Activated T-cell treated with anti-CD3 and anti-CD28 coated beads for 48 hours (primary cell): ENCODE data around the gene MRPL40.

Source experiments
- DNase-seq: peaks from one replicate; pipeline ENCODE4 v3.0.0-alpha.2; 2020; ENCODE audit warnings: low read depth

Gene MRPL40

GRCh38 chr22:19463491-19464469 lies 31.4 kb downstream of the MRPL40 start:
- no peak for DNase-seq

DNA sequence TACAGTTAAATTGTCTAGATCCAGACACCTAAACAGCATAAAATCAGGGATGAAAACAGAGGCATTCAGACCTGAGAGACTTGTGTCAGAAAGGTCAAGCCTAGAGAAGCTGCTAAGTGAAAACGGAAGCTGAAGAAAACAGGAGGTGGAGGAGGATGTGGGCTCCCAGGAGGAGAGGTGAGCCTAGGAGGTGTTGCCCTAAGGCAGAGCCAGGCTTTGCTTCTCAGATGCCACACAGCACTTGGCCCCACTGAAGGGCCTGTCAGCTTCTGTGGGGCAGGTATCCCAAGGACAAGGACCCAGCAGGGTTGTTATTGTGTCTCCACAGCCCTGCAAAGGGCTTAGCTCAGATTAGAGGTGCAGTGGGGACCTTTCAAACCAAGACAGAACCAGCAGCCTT lies 32.2 kb downstream of the MRPL40 start:
- DNase-seq, result no peak

DNA sequence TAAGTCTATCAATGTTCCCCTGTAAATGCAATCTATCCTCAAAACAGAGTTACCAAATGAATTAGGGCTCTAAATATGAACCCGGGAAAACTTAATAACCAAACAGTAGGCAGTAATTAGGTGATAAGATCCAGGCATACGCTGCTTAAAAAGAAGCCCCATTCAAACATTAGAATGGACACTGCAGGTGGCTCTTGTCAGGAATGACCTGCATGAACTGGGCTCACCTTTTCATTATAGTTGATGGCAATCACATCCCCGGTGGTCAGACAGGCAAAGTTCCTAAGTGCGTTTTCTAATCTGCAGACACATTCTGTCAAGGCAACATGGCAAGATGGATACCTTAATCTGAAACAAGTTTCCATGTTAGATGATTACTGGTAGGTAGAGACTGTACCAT lies 32.6 kb downstream of the MRPL40 start:
- DNase-seq, result no peak

- DNase-seq, result no peak
Measured at GRCh38 chr22:19466126-19466716, 33.9 kb downstream of the MRPL40 start.

- DNase-seq, result no peak
Measured at GRCh38 chr22:19466848-19467752, 34.8 kb downstream of the MRPL40 start.

DNA sequence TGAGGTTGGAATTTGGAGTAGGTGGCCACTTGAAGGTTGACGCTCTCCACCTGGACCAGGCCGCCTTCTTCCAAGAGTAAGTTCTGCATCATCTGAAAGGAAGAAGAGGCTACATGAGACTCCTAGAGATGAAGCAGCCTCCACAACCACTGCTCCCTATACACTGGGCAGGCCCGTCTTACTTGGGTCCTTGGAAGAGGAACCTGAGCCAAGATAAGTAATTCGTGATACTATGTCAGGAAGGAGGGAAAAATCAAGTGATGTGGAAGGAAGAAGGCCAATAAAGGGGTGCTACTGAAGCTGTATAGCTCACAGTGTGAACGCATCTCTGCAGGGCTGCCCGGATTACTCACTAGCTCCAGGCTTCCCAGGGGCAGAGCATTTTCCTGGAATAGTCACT lies 35.6 kb downstream of the MRPL40 start:
- DNase-seq, result no peak

- DNase-seq, result no peak
Measured at GRCh38 chr22:19469421-19469820, 37.1 kb downstream of the MRPL40 start.

DNA sequence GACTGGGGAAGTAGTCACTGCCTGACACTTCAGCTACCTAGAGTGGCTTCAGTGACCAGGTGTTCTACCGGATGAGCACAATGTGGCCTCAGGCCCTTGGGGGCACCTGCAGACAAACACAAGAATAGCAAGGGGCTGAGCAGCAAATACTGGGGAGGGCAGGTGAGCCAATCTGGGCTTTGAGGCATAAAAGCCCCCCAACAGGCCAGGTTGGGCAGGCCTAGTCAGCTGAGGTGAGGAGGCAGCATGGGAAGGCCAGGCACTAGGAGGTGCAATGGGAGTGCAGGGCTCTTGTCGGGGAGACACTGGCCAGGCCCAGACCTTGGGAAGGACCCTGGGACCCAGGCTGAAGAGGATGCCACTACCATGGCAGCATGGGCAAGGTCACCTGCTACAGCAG lies 37.7 kb downstream of the MRPL40 start:
- no peak for DNase-seq

DNA sequence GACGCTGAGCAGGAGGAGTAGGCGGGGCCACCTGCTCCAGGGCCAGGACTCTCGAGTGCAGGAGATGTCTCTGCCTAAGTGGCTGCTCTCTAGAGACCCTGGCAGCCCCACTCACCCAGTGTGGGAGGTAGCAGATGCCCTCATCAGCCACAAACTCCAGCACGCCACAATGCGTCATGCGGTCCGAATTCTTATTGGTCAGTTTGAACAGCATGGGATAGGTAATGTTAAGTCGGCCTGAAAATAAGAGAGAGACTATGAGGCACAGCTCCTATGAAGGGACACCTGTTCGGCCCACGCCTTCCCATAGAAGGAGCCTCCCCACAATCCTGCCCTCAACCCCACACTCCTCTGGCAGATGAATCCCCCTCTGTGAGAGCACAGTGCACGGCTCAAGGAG lies 39.2 kb downstream of the MRPL40 start:
- no peak for DNase-seq

DNA sequence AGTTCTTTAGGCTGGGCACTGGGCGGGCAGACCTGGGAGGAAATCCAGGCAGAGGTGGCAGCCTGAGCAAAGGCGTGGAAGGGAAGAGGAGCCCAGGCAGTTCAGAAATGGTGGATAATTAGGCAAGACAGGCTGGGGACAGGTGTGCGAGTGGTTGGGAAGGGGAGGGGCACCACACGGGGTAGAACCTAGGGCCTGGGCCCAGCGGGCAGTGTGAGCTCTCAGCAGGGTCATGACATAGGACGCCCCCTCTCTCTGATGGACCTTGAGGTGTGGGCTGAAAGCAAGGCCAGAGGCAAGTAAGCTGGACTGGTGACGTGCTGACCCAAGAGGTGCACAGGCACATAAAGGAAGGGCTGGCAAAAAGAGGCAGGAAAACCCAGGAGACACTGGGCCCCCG lies 39.9 kb downstream of the MRPL40 start:
- no peak for DNase-seq

GRCh38 chr22:19473578-19473977 lies 41.2 kb downstream of the MRPL40 start:
- DNase-seq, result no peak

DNA sequence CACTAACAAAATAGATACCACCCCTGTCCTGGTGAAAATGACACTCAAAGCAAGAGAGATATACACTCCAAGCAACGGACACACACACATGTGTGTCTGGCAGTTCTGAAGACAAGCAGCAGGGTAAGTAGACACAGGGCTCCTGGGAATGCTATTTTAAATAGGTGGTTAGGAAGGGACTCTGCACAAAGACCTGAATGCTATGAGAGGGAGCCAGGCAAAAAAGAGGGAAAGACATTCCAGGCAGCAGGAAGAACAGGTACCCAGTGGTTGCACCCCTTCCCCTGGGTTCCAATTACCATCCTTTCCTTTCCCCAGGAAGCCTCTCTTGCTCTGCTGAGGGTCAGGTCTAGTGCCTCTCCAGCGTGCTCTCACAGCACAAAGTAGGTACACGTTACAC lies 43.7 kb downstream of the MRPL40 start:
- no peak for DNase-seq

- DNase-seq, result no peak
Measured at GRCh38 chr22:19477321-19478044, 45.1 kb downstream of the MRPL40 start.

DNA sequence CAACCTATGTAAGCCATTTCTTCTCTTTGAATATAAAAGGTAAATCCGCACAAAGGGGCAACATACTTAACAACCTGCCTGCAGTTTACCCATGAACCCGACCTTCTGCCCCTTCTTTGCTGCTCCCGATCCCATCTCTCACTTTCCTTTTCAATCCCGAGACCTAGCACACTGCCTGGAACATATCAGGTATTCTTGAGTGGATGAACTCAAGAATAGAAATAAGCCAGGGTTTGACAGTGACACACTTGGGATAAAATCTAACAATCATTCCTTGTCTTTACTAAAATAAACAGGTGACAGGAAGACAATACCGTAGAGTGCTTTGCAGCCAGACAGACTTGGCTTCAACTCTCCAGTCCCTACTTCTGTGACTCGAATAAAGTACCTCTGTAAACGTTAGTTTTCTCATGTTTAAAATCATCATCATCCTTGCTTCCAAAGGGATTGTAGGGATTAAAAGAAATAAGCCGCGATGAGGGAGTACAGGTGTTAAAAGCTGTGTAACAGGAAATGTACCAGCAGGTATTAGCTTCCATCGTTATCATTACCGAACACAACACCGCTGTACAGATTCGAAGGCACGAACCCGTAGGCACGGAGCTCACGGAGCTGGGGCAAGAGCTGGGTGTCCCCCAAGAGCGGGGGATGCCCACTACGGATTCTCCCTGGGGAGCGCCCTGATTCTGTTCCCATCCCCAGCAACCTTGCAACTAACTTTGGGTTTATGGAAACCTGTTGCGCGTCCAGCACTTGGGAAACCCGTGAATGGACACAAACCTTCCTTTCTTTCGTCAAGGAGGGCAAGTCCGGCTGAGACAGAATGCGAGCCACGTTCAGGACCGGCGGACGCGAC lies 45.9 kb downstream of the MRPL40 start:
- no peak for DNase-seq

DNA sequence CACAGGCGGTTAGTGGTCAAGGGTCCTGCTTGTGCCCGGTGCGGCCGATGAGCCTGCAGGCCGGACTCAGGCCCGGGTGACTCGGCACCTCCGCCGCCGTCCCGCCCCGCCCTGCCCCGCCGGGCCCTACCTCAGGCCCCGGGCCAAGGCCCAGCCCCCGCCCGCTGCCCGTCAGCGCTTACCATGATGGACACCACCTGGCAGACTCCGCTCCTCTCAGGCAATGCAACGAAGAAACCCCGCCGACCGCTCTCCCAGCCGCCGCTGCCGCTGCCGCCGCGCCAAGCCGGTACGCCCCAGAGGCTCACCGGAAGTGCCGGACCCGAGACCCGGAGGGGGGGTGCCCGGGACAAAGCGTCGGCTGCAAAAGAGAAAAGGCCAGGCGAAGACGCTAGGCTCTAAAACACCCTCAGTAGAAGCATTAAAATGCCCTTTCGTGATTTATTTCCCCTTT lies 46.6 kb downstream of the MRPL40 start, which contains the start of gene UFD1:
TSS of gene UFD1 (minus strand) at position 293 of the 454 bp plus-strand sequence. CDS start at position 185, 108 bp downstream.
- DNase-seq, result peak; percentile 77

DNA sequence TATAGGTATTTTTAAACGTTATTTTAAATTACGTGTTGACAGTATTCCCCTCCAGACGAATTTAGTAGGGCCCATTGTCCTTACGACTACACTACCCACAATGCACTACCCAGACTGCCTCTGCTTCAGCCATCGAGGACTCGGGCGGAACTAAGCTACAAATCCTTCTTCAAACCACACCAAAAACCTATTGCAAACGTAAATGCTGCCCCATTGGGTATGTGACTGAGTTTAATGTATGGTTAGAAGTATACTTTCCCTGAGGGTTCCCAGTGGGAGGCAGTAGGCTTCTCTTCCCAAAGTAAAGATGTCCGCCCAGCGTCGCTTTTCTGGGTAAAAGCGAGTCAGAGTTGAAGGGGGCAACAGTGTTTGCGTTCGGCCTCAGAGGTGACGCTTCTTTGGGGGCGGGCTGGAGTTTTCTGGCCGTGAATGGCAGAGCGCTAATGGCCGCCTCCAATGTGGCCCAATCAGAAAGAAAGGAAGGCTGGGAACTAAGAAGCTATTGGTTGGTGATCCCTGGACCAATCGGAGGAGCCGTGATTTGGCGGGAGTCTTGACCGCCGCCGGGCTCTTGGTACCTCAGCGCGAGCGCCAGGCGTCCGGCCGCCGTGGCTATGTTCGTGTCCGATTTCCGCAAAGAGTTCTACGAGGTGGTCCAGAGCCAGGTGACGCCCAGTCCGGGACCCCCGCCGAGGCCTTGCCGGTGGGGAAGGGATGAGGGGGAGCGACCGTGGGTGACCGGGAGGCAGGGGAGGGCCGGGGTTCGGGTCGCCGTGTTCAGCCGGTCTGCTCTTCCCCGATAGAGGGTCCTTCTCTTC lies 47.2 kb downstream of the MRPL40 start, which contains the start of gene CDC45:
TSS of gene CDC45 (plus strand) at position 566 of the 818 bp plus-strand sequence. CDS start at position 615, 49 bp downstream.
- peak; percentile 88 for DNase-seq

- DNase-seq, result no peak
Measured at GRCh38 chr22:19480173-19480568, 47.8 kb downstream of the MRPL40 start.

- DNase-seq, result no peak
Measured at GRCh38 chr22:19480789-19481188, 48.4 kb downstream of the MRPL40 start.

- DNase-seq, result no peak
Measured at GRCh38 chr22:19482297-19482696, 50.0 kb downstream of the MRPL40 start.
